WTC11 (cell line): Measurements from ENCODE around the gene CTCF. TPM values are rescaled to one million over a fixed set of nuclear protein-coding genes. Genes with fewer than 3 reads are reported as not detected.

Source experiments
- ATAC-seq: fragments of 200-7000 bp; cut with Tn5 transposase; 2 replicates; pipeline ENCODE4 v1.10.0; 2021; ENCODE audit warnings: mild to moderate bottlenecking, moderate library complexity
- CTCF ChIA-PET: fragments of 300-600 bp; sonication (Branson Sonifier 250); formaldehyde crosslinking; loops from one replicate; lab custom pipeline; 2021; ENCODE audit warnings: antibody characterized with exemption; lab: Charles Lee
- POLR2A ChIA-PET: fragments of 350-600 bp; sonication (Branson Sonifier 250); formaldehyde crosslinking; loops from one replicate; lab custom pipeline; 2021; ENCODE audit warnings: antibody characterized with exemption; lab: Charles Lee
- DNase-seq: peaks from one replicate; pipeline ENCODE4 v3.0.0; 2021; ENCODE audit warnings: low spot score
- H3K27ac Mint-ChIP-seq: 2 replicates; pipeline ENCODE4 v1.8.0; 2021; ENCODE audit warnings: mixed read lengths
- H3K27me3 Mint-ChIP-seq: 2 replicates; pipeline ENCODE4 v1.8.0; 2021; ENCODE audit warnings: low read depth, mild to moderate bottlenecking, moderate library complexity, mixed read lengths
- H3K36me3 Mint-ChIP-seq: 2 replicates; pipeline ENCODE4 v1.8.0; 2021; ENCODE audit warnings: mixed read lengths
- H3K4me1 Mint-ChIP-seq: 2 replicates; pipeline ENCODE4 v1.8.0; 2022; ENCODE audit warnings: mixed read lengths
- H3K4me3 Mint-ChIP-seq: 2 replicates; pipeline ENCODE4 v1.8.0; 2021; ENCODE audit warnings: mild to moderate bottlenecking, moderate library complexity, mixed read lengths
- H3K9me3 Mint-ChIP-seq: 2 replicates; pipeline ENCODE4 v1.8.0; 2021; ENCODE audit warnings: mixed read lengths
- AR ChIP-seq: fragments of 250-450 bp; sonication (Bioruptor Pico); IDR thresholded peaks from 2 replicates; pipeline ENCODE4 v1.9.0; 2021; ENCODE audit warnings: mild to moderate bottlenecking
- FOXJ3 ChIP-seq: sonication (generic); formaldehyde crosslinking; IDR thresholded peaks from 2 replicates; pipeline ENCODE4 v1.9.0; 2021; ENCODE audit warnings: missing genetic modification reagents, mild to moderate bottlenecking, borderline replicate concordance
- GTF2I ChIP-seq: fragments of 250-450 bp; sonication (Bioruptor Pico); conservative IDR thresholded peaks from 2 replicates; pipeline ENCODE4 v1.4.0; 2021; ENCODE audit warnings: mild to moderate bottlenecking
- JUN ChIP-seq: sonication (generic); formaldehyde crosslinking; IDR thresholded peaks from 2 replicates; pipeline ENCODE4 v1.8.0; 2023; ENCODE audit warnings: mild to moderate bottlenecking, missing genetic modification reagents
- MLX ChIP-seq: sonication (generic); formaldehyde crosslinking; IDR thresholded peaks from 2 replicates; pipeline ENCODE4 v1.8.1; 2023; ENCODE audit warnings: mild to moderate bottlenecking, missing genetic modification reagents, moderate library complexity
- NR1H2 ChIP-seq: sonication (generic); formaldehyde crosslinking; IDR thresholded peaks from 2 replicates; pipeline ENCODE4 v1.9.0; 2021; ENCODE audit warnings: mild to moderate bottlenecking, moderate library complexity, missing genetic modification reagents
- NR3C1 ChIP-seq: sonication (generic); formaldehyde crosslinking; conservative IDR thresholded peaks from 2 replicates; pipeline ENCODE4 v1.8.1; 2023; ENCODE audit warnings: low read depth, mild to moderate bottlenecking, missing genetic modification reagents
- OVOL2 ChIP-seq: fragments of 250-450 bp; sonication (Bioruptor Pico); IDR thresholded peaks from 2 replicates; pipeline ENCODE4 v1.9.0; 2021; ENCODE audit warnings: mild to moderate bottlenecking, borderline replicate concordance
- PREB ChIP-seq: sonication (generic); formaldehyde crosslinking; IDR thresholded peaks from 2 replicates; pipeline ENCODE4 v1.8.1; 2022; ENCODE audit warnings: mild to moderate bottlenecking, missing genetic modification reagents, moderate library complexity, borderline replicate concordance
- ZBTB21 ChIP-seq: sonication (generic); formaldehyde crosslinking; IDR thresholded peaks from 2 replicates; pipeline ENCODE4 v1.8.1; 2023; ENCODE audit warnings: mild to moderate bottlenecking, missing genetic modification reagents, borderline replicate concordance
- ZNF532 ChIP-seq: fragments of 250-450 bp; sonication (Bioruptor Pico); IDR thresholded peaks from 2 replicates; pipeline ENCODE4 v1.9.0; 2021; ENCODE audit warnings: mild to moderate bottlenecking, borderline replicate concordance
- total RNA-seq: library from RNA; stranded (reverse); gene quantifications from 3 replicates; pipeline ENCODE4 v1.2.3, GENCODE V29; 2021
- TF ChIP-seq, protein P1 (sequence below): sonication (generic); formaldehyde crosslinking; IDR thresholded peaks from 2 replicates; pipeline ENCODE4 v1.8.0; 2022; ENCODE audit warnings: missing genetic modification reagents
- TF ChIP-seq, protein P2 (sequence below): fragments of 200-600 bp; IDR thresholded peaks from 2 replicates; pipeline ENCODE4 v1.8.0; 2022; ENCODE audit warnings: antibody characterized with exemption

CTCF gene
- total RNA-seq, 1 experiment from 2014 or later, result 55.4 TPM

DNA sequence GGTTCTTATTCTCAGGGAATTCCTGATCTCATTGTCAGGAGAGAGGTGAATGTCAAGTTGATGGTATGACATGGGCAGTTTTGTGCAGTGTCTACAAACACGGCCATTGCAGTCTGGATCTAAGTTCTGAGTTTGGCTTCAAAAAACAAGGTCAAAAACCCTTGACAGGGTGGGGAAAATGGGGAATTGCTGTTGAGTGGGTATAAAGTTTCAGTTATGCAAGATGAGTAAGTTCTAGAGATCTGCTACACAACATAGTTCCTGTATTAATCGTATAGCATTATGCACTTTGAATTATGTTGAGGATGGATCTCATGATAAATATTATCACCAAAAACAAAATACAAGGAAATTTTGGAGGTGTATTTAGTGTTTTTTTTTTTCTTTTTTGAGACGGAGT lies 46.0 kb downstream of the CTCF start (continued):
- TF ChIP-seq, protein P1, sequence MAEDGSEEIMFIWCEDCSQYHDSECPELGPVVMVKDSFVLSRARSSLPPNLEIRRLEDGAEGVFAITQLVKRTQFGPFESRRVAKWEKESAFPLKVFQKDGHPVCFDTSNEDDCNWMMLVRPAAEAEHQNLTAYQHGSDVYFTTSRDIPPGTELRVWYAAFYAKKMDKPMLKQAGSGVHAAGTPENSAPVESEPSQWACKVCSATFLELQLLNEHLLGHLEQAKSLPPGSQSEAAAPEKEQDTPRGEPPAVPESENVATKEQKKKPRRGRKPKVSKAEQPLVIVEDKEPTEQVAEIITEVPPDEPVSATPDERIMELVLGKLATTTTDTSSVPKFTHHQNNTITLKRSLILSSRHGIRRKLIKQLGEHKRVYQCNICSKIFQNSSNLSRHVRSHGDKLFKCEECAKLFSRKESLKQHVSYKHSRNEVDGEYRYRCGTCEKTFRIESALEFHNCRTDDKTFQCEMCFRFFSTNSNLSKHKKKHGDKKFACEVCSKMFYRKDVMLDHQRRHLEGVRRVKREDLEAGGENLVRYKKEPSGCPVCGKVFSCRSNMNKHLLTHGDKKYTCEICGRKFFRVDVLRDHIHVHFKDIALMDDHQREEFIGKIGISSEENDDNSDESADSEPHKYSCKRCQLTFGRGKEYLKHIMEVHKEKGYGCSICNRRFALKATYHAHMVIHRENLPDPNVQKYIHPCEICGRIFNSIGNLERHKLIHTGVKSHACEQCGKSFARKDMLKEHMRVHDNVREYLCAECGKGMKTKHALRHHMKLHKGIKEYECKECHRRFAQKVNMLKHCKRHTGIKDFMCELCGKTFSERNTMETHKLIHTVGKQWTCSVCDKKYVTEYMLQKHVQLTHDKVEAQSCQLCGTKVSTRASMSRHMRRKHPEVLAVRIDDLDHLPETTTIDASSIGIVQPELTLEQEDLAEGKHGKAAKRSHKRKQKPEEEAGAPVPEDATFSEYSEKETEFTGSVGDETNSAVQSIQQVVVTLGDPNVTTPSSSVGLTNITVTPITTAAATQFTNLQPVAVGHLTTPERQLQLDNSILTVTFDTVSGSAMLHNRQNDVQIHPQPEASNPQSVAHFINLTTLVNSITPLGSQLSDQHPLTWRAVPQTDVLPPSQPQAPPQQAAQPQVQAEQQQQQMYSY (CRISPR knock-in tag), result no peak
- TF ChIP-seq PREB (CRISPR knock-in tag) (no peak), NR3C1 (no peak), ZBTB21 (CRISPR knock-in tag) (no peak), GTF2I (CRISPR knock-in tag) (no peak), MLX (CRISPR knock-in tag) (no peak), NR1H2 (CRISPR knock-in tag) (no peak), OVOL2 (CRISPR knock-in tag) (no peak), JUN (CRISPR knock-in tag) (no peak)

DNA sequence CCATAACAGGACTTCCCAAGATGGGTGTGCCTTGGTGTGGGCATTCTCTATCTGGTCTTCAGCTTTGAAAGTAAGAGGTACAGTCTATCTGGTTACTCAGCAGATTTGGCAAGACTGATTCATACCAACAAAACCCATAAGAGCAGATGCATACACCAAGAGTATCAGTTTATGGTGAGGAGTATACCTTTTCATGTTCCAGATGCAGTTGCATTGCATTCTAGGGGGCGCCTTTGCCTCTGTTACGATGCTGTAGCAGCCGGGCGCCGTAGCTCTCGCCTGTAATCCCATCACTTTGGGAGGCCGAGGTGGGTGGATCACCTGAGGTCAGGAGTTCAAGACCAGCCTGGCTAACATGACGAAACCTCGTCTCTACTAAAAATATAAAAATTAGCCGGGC lies 51.5 kb downstream of the CTCF start:
- Mint-ChIP-seq H3K27me3 (no peaks in the 10 kb centered on the region), H3K36me3 (peaks cover 47% of the 10 kb centered on the region), H3K4me3 (no peak overlapping the region), H3K27ac (no peak overlapping the region), H3K9me3 (no peaks in the 10 kb centered on the region), H3K4me1 (no peaks in the 10 kb centered on the region)
- peak; percentile 73 for DNase-seq
- ATAC-seq, result peak; percentile 80
- ChIA-PET POLR2A (interaction anchor here (1.4 kb wide), 1 partner anchor 52 kb away, joined by 3 read pairs; the partner anchor contains the start of gene CTCF), CTCF (interaction anchor here (0.6 to 2.3 kb wide), 15 partner anchors 10 to 93 kb away, joined by 3 to 17 read pairs (median 4); no protein-coding TSS in a partner anchor)
- TF ChIP-seq GTF2I (CRISPR knock-in tag) (peak; percentile 46; the same call in 1 of the 2 replicates), ZNF532 (0 out of 2 replicates have a peak, but pooled peaks have one; percentile 28), FOXJ3 (no peak), AR (0 out of 2 replicates have a peak, but pooled peaks have one; percentile 40)
- TF ChIP-seq, protein P2, sequence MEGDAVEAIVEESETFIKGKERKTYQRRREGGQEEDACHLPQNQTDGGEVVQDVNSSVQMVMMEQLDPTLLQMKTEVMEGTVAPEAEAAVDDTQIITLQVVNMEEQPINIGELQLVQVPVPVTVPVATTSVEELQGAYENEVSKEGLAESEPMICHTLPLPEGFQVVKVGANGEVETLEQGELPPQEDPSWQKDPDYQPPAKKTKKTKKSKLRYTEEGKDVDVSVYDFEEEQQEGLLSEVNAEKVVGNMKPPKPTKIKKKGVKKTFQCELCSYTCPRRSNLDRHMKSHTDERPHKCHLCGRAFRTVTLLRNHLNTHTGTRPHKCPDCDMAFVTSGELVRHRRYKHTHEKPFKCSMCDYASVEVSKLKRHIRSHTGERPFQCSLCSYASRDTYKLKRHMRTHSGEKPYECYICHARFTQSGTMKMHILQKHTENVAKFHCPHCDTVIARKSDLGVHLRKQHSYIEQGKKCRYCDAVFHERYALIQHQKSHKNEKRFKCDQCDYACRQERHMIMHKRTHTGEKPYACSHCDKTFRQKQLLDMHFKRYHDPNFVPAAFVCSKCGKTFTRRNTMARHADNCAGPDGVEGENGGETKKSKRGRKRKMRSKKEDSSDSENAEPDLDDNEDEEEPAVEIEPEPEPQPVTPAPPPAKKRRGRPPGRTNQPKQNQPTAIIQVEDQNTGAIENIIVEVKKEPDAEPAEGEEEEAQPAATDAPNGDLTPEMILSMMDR, result peak; percentile 40; the same call in 1 of the 2 replicates
